LNCaP clone FGC (cell line): ENCODE measurements around the gene PCNT.
"Not testable (repeated sequence)": the region's sequence is repeated elsewhere in the genome, so short reads cannot be mapped to it uniquely, and the experiment has no call there.

Source experiments
- DNase-seq: peaks from one replicate; pipeline ENCODE4 v3.0.0-alpha.2; 2011; ENCODE audit warnings: low read depth
- H3K4me3 ChIP-seq: 2 replicates; pipeline ENCODE4 v1.5.1; 2011; ENCODE audit warnings: mild to moderate bottlenecking, low read depth, low read length, control low read depth
- CTCF ChIP-seq: IDR thresholded peaks from 2 replicates; pipeline ENCODE4 v1.5.1; 2012; ENCODE audit warnings: mild to moderate bottlenecking; ENCODE audit not compliant: control insufficient read depth, insufficient read depth; ENCODE audit errors: extremely low read depth

The PCNT gene

DNA sequence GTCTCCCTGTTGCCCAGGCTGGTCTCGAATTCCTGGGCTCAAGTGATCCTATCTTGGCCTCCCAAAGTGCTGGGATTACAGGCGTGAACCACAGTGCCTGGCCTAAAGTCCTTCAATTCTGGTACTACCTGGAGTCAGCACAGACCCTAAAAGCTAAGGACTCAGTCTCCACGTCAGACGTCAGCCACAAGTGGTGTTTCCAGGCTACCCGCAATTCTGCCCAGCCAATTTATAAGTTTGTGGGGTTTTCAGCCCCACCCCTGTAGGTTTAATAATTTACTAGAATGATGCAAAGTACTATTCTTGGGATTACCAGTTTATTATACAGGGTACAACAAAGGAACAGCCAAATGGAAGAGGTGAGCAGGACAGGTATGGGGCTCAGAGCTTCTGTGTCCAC is 124.2 kb downstream of the PCNT start:
- no peak for TF ChIP-seq CTCF
- no peak for DNase-seq
- no peak overlapping the region for H3K4me3 ChIP-seq

DNA sequence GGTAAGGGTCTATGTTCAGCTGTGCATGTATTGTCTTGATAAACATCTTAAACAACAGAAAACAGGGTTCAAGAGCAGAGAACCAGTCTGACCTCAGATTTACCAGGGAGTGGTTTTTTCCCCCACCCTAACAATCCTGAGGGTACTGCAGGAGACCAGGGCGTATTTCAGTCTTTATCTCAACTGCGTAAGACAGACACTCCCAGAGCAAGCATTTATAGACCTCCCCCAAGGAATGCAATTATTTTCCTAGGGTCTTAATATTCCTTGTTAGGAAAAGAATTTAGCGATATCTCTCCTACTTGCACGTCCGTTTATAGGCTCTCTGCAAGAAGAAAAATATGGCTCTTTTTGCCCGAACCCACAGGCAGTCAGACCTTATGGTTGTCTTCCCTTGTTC is 124.9 kb downstream of the PCNT start:
- H3K4me3 ChIP-seq, DNase-seq: not testable (repeated sequence)

DNA sequence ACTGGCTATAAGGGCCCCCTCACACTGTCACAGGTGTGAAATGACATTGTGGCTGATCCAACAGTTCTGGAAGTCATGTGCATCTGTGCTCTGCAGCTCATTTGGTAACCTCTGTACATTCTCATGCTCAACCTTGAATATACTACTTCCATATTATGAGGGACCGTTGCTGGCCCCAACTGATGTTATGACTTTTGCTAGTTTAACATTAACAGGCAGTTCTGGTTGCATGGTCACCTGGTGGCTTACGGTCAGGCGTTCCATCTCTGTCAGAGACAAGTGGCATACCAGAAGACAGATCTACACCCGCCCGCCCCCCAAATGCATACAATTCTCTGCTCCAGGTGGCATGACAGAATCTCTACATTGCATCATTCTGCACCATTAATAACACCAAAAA is 128.8 kb downstream of the PCNT start:
- TF ChIP-seq CTCF, result no peak
- H3K4me3 ChIP-seq, result no peak overlapping the region
- no peak for DNase-seq

- H3K4me3 ChIP-seq, result no peak overlapping the region
- TF ChIP-seq CTCF, result no peak
- DNase-seq, result no peak
These were observed 130.2 kb downstream of the PCNT start for GRCh38 chr21:46454142-46454541.

DNA sequence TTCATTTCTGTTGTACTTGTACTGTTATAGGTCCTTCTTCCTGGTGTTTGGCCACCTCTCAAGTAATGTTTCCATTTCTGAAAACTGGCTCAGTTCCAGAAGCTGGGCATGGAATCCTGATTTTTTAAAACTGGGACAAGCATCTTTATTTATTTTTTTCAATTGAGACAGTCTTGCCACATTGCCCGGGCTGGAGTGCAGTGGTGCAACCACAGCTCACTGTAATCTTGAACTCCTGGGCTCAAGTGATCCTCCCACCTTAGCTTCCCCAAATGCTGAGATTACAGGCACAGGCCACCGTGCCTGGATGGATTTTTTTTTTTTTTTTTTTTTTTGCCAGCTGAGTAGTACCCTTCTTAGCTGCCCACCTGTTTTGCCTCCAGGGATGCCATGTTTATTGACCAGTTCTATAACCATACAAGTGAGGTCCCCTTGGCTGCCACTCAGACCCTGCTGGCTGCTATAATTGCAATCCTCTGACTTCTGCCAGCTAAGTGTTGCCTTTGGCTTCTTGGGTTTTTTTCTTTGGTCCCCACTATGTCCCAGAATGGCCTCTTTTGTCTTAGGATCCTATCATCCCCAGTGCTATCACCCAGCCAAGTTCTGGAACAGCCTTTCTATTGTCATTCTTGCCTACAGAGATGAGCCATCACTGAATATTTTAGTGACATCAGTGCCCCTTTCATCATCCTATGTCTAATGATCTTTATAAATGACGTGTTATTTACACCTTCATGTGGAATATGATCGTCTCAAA is 130.9 kb downstream of the PCNT start:
- TF ChIP-seq CTCF, result no peak
- no peak overlapping the region for H3K4me3 ChIP-seq
- no peak for DNase-seq

DNA sequence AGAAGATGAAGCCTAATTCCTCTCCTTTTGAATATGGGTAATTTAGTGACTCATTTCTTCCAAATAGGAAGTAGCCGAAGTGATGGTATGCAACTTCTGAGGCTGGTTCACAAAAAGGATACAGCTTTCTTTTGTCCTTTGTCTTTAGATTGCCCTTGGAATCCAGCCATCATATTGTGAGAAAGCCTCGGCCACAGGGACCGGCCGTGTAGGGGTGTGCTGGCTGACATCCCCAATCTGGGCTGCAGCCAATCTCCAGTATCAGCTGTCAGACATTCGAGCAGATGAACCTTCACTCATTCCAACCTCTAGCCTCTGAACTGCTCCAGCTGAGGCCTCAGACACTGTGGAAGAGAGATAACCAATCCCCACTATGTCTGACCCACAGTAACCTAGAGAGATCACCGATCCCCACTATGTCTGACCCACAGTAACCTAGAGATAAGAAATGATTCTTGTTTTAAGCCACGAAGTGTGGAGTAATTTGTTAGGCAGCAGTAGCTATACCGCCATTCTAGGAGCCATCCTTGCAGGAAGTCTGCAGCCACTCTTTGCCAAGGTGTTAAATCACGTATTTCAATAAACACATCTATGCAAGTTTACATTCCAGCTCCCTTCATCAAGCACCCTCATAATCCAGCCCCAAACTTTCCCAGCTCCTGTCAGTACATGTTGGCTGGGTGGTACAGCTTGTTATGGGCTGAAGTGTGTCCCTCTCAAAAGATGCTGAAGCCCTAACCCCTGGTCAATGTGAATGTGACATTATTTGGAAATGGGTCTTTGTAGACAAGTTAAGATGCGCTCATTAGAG is 131.8 kb downstream of the PCNT start:
- no peak overlapping the region for H3K4me3 ChIP-seq
- no peak for DNase-seq
- no peak for TF ChIP-seq CTCF

DNA sequence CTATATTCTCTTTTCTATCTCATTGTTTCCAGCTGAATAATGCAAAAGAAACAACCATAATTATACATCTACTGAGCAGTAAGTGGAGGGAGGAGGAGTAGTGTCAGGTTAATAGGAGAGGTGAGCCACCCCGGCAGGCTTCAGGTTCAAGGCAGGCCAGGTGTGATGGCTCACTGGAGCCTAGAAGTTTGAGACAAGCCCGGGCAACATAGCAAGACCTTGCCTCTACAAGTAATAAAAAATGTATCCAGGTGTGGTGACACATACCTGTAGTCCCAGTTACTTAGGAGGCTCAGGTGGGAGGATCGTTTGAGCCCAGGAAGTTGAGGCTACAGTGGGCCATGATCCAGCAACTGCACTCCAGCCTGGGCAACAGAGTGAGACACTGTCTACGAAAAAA is 132.8 kb downstream of the PCNT start:
- TF ChIP-seq CTCF, result no peak
- H3K4me3 ChIP-seq, result no peak overlapping the region
- DNase-seq, result no peak
